SKM-1 treated with dmso at 0.1 percent for 144 hours (cell line): ENCODE measurements around the gene CLDN2.
"Not testable (repeated sequence)": the region's sequence is repeated elsewhere in the genome, so short reads cannot be mapped to it uniquely, and the experiment has no call there.

ENCODE experiments used
- DNase-seq: peaks from one replicate; lab custom pipeline; 2025; ENCODE audit not compliant: unreplicated experiment; lab: John Stamatoyannopoulos, UW

The CLDN2 gene, protein sequence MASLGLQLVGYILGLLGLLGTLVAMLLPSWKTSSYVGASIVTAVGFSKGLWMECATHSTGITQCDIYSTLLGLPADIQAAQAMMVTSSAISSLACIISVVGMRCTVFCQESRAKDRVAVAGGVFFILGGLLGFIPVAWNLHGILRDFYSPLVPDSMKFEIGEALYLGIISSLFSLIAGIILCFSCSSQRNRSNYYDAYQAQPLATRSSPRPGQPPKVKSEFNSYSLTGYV

DNA sequence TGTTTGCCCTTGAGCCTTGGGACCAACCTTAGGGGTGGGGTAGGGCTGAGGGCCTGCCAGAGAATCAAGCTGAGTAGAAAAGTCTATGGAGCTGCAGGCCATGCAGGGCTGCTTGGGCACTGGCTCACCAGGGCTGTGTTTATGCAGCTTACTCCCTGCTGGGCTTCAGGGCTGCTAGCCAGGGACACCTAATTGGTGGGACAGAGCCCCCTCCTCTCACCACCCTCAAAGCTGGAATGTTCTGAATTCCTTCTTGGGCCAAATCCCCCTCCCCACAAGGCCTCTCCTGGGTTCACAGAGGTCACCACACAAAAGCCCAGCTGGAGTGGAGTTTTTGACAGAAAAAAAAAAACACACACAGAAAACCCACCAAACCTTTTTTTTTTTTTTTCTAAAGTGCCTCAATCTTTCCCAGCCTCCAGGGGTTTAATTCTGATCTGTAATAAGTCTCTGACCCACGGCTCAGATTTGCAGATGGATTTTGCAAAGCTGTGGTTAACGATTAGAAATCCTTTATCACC, at the start of gene CLDN2:
Gene CLDN2, plus strand, starts transcription at position 471 of the 521 bp plus-strand sequence. CDS start 7,827 bp downstream, outside the sequence.
- DNase-seq, result no peak

DNA sequence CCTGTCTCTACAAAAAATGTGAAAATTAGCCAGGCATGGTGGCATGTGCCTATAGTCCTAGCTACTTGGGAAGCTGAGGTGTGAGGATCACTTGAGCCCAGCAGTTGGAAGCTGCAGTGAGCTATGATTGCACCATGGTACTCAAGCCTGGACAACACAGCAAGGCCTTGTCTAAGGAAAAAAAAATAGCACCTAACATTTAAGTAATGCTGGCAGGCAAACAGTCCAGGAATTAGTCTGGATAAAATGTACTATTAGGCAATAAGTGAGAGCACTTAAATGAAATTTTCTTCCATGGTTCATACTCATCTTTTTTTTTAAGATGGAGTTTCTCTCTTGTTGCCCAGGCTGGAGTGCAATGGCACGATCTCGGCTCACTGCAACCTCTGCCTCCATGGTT, 47.4 kb upstream of the CLDN2 start:
- not testable (repeated sequence) for DNase-seq

DNA sequence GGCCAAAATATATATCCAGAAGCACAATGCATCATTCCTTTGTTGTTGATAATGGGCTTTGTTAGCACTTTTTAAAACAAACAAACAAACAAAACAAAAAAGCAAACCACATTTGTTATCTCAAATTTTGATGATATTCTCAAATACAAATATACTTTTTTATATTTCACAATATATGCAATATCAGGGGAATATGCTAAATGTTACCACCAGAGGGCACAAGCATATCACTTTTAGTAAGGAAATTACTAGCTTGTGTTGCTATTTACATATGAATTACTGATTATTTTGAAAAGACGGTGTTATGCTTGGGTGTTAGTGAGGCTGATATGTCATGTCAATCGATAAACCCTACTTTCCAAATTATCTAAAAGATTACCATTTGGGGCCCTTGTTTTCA, 46.1 kb upstream of the CLDN2 start:
- DNase-seq, result peak; percentile 17

DNA sequence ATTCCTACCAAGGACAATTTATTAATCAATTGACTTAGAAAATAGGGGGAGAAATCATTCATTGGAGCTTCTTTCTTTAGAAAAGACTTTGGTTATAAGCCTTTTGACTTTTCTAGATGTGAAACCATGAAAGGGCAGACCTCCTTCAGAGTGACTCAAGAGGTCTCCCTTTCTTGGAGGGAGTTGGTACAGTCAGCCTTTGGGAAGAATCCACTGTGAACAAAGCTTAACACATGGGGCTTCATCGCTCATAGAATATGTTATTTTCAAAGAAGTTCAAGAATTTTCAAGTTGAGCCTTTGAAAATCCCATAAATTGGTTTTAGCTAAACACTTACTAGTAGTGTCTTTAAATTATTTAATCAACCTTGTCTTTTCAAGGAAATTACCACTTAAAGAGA, 45.1 kb upstream of the CLDN2 start:
- DNase-seq, result no peak

DNA sequence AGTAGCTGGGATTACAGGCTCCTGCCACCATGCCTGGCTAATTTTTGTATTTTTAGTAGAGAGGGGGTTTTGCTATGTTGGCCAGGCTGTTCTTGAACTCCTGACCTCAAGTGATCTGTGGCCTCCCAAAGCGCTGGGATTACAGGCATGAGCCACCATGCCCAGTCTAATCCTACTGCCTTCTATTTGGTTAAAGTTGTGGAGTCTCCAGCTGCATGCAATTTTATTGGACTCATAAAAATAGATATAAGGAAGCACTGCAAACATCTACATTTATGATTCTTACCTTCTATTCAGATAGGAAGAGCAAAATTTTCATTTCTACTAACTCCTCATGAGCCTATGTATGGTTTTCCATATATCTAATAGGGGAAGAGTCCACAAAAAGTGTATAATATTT, 30.7 kb upstream of the CLDN2 start:
- DNase-seq, result no peak

DNA sequence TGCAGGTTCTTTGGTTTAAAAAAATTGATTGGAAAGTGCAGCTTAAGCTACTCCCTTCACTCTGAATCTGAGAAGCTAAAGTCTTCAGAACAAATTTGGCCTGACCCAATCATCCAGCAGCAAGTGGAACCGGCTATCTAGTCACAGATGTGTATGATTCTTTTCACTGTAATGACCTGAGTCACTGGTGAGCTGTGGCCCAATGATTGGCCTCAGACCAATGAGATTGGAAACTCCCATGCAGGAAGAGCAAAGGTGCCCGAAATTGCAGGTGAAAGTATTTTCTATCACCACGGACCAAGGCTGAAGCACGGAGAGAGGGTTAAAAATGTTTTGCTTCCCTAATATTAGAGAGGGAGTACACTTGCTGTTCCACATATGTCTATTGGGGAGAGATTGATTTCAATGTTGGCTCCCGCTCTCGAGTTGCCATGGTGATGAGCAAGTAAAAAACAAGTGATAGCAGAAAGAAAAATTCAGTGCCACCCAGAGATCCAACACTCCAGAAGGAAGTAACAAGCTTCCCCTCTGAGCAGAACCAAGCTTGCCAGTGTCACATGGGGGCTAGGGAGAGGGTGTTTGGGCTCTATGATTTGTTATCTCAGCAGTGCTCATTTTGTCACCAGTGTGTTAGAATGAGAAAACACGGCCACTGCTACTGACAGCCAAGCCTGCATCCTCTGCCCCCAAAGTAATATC, 28.3 kb upstream of the CLDN2 start:
- DNase-seq, result no peak

DNA sequence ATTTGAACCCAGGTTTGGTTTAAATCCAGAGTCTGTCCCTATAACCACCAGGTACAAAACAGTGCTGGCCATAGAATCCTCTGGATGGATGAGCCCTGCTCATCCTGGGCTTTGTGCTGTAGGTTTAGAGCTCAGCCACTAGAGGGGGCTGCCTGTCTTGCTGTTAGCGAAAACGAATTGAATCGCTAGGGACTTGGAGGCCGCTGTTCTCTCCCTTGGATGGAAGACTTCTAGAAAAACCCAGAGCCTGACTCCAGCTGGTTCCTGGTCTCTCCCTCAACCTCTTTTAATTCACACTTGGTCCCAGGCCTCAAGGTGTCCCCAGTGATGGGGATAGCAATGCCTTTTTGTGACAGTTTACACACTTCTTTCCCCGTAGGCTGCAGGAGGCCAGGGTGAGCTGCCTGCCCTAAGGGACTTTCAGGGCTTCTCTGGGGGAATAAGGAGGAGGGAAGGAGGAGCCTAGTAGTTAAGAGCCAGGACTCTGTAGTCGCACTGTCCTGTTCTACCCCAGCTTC, 25.8 kb upstream of the CLDN2 start:
- no peak for DNase-seq

DNA sequence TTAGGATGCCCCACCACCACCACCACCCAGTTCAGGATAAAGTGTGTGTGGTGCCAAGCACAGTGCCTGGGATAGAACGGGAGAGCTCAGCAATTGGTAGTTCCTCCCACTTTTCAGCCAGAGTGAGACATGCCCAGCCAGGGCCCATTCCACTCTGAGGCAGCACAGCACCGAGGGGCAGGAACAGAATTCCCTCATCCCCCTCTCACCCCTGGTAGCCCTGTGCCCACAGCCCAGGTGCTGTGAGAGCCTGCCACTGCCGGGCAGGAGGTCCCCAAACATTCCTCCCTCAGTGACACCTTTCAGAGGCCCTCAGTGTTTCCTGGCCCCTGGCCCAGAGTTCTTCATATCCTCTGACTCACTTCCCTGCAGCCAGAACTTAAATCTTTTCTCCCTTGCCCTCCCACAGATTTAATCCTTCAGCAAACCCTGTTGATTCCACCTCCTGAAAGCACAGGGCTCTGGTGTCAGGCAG, 25.2 kb upstream of the CLDN2 start:
- no peak for DNase-seq

DNA sequence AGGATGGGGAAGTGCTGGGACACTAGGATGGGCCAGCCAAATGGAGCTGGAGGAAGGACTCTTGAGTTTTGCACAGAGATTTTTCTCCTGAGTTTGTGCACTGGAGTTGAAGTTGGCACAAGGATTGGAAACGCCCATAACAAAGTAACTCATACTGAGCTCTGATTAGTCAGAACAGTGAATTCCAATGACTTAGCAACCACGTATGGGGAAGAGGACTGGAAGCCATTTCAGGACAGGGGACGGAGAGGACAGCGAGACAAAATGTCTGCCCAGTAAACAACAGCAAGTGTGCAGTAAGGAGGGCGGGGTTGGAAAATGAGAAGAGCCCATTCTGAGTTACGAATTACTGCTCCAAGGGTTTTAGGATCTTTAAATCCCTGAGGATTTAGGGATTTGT, 22.9 kb upstream of the CLDN2 start:
- DNase-seq, result no peak

DNA sequence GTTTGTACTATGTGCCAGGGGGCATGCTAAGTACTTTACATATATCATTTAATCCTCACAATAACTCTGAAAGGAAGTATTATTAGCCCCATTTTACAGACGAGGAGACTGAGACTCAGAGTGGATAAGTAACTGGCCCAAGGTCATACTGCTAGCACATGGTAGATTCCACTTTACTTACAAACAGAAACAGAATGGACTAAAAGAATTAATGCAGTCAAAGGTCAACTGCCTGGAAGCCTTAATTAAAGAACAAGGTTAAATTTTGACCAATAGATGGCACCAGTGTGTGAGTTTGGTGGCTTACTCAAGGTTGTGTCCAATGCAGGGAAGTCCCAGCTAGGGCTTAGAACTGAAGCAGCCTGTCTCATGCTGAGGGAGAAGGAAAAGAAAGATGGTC, 21.7 kb upstream of the CLDN2 start:
- DNase-seq, result peak; percentile 8

DNA sequence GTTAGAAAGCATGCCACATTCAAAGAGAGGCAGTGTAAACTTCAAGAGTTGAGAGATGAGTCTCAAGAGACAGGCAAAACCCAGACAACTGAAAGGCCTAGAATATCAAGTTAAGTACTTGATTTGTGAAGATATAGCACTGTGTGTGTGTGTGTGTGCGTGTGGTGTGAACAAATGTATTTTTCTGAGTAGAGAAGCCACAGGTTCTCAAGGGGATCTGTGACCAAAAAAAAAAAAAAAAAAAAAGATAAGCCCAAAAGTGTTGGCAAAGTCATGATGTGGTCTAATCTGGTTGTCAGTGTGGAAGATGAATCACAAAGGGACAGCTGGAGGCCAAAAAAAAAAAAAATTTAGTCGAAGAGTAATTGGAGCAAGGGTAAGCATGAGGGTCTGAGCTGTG, 20.9 kb upstream of the CLDN2 start:
- no peak for DNase-seq

DNA sequence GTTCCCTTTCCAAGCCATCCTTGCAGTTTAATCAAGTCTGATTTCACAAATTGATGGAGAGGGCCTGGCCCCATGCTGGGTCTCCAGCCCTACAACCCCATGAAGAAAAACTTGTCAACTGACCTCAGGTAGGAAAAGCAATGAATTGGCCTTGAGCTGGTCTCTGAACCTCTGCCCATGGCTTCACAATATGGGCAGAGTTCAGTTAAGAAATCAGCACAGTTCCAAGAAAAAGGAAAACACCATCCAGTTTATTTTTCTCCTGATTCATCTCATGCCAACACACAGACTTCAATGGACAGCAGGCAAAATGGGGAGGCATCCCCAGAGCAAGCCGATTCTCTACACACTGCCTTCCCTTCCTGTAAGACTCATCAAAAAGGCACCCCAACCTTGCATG, 20.4 kb upstream of the CLDN2 start:
- DNase-seq, result no peak

DNA sequence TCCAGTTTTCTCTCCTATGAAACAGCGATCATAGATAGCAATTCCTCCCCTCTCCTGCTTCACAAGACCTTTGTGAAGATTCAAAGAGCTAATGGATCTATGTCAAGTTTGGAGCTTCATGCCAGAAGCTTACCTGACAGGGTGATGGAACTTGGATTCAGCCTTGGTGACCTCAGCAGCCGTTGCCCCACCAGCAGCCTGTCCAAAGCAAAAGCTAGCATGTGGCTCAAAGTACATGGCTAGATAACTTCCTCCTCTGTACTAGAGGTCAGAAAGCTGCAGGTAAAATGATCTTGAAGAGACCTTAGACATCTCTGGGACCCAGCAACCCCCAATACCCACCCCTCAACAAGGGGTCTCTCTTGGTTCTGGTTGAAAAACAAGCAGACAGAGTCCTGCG, 18.9 kb upstream of the CLDN2 start:
- DNase-seq, result no peak

DNA sequence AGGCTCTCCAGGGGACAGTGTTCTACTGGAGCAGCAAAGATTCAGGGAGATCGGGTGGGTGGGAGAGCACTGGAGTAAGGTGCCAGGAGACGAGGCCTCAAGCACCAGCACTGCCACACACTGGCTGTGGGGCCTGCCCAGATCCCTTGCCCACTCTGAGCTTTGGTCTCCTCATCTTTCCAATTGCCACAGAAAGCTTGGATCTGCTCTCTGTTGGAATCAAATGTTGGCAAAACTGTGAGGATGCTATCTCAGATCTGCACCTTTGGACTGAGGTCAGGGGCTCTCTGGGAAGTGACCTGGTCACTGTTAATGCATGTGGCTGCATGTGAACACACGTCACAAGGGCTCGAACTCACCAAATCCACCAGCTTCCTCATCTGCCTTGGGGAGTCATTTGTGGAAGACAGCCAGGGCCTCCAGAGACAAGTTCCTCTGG, 18.4 kb upstream of the CLDN2 start:
- DNase-seq, result no peak

DNA sequence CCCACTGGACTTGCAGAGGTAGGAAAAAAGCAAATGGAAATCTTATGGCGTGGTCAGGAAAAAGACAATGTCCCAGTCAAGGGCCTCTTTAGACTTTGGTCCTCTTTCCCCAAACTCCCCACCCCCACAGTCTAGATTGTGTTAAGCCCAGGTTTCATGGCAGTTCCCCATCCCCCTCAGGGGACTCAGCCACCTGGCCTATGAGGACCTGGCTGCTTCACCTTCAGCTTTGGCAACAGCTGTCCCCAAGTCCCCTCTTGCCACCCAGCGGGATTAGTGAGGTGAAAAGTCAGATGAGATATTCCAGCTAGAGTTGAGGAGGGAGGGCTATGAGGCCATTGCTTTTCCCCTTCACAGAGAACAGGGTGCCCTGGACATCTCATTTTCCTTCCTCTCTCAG, 17.5 kb upstream of the CLDN2 start:
- DNase-seq, result no peak

DNA sequence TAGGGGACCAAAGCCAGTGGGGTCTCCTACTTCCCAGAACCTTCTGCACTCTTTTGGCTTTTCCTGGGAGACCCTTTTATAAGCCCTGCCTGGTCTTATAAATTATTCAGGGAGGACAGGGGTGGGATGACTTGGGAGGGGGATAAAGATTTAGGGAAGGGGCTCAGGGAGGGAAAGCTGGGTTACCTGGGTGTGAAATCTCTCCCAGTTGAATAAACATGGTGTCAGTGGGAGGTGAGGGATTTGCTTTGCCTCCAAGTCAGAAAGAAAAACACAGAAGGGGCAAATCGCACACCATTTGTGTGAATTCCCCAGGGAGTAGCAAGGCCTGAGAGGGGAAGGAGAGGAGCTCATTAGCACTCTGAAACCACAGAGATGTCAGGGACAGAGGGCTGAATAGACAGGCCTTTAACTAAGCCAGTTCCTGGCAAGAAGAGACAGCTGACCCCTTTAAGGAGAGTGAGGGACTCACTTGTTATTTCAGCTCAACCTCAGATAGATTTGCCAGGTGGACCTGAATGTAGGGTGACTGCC, 16.8 kb upstream of the CLDN2 start, which contains the start of gene RIPPLY1:
Gene RIPPLY1, minus strand, starts transcription at position 51 of the 534 bp plus-strand sequence. CDS start 54 bp downstream, outside the sequence.
- no peak for DNase-seq

DNA sequence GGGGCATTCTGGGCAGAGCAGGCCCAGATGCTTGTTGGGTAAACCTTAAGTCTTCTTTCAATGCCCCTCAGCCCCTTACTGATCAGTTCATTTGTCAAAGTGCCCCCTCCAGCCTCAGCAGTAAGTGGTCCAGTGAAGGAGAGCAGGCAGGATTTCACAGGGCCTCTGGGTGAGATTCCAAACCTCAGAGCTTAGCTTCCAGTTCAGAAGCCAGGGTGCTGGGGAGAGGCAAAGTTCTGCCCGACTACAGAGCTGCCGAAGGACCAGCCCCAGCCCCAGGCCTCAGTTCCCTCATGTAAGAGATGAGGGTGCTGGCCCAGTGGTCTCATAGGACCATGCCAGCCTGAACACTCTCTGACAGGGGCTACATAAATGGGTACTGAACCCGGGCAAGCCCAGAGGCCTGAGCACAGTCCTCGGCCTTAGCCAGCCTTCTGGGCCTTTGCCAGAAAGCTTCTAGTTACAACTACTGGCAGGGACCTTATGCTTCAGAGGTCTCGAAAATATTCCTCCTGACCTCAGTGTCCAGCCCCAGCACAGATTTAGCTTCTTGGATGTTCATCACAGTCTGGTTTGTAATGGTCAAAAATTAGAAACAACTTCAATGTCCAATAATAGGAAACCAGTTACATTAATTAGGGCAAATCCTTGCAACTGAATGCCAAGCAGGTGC, 16.2 kb upstream of the CLDN2 start:
- no peak for DNase-seq

DNA sequence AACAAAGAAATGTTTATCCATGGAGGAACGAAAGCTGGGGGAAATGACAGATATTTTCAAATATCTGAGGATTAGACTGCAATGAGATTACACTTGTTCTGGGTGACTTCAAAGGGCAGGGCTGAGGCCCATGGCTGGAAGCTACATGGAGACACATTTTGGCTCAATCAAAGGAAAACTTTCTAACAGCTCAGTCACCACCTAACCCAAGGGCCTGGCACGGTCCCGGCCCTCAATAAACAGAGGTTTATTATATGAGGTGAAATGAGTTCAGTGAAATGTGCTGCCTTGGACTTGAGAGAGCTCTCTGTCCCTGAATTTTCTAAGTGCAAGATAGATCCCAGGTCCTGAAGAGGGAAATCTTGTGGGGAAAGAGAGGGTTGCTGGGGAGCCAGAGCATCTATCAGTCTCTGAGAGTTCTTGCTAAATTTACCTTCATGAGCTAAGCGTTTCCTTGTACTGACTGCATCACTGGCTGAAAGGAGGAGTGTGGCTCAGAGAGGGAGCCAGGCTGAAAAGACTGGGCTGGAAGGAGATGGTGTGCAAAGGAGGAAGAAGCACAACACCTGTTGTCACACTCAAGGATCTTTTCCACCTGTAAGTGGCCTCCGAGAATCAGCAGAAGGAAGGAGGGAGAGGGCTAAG, 15.0 kb upstream of the CLDN2 start:
- DNase-seq, result no peak

DNA sequence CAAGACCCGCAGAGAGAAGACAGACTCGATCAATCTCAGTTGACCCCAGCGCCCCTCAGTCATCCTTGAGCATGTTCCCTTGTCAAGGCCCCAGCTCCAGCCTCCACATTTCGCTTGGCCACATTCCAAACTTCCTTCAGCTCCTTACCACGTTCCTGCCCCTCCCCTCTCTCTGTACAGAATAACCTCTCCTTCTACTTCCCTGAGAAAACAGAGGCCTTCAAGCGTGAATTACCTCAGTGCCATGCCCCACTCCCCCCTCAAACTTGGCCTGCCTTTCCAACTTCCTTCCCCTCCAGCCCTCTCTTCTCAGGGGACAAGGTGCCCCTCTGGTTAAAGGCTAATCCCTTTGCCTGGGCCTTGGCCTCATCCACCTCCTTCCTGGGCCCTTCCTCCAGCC, 13.8 kb upstream of the CLDN2 start:
- no peak for DNase-seq

DNA sequence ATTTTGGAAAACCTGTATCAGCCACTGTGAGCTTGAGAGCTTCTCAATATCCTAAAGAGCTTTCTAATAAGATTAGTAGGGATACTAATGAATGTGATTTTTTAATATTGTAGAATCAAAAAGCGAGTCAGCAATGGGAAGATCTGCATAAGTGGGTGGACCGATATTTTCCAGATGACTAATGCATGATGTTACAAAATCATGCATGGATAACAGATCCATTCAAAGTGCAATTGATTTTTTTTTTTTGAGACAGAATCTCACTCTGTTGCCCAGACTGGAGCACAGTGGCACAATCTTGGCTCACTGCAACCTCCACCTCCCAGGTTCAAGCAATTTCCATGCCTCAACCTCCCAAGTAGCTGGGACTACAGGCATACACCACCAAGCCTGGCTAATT, 7.3 kb upstream of the CLDN2 start:
- no peak for DNase-seq
